ENCODE results near the gene ZDHHC24.
A peak's percentile ranks its signal among the peaks of the same experiment; 100 is the strongest.

GRCh38 chr11:66479394-66480116 is 66.3 kb downstream of the ZDHHC24 start:
- TF ChIP-seq CTCF (IDR thresholded peaks at IDR 0.05; ENCODE audit: poor library complexity, severe bottlenecking): no peak
- peak; percentile 30 for TF ChIP-seq TAF1 (IDR thresholded peaks at IDR 0.05; ENCODE audit: low read depth)
- no peak for TF ChIP-seq EP300 (conservative IDR thresholded peaks at IDR 0.05; ENCODE audit: poor library complexity, severe bottlenecking)
- no peak for TF ChIP-seq SMC3 (conservative IDR thresholded peaks at IDR 0.05; ENCODE audit: poor library complexity)
- no peak for TF ChIP-seq EZH2 (IDR thresholded peaks at IDR 0.05; ENCODE audit: borderline replicate concordance, insufficient read depth, low read length, poor library complexity, severe bottlenecking)
- no peak for TF ChIP-seq POLR2AphosphoS5 (IDR thresholded peaks at IDR 0.05)
- no peak for TF ChIP-seq REST (IDR thresholded peaks at IDR 0.05; ENCODE audit: borderline replicate concordance)
- no peak for TF ChIP-seq RAD21 (conservative IDR thresholded peaks at IDR 0.05)
